Smooth muscle cell (in vitro differentiated cells): ENCODE data around the gene GALNT17. TPM values are rescaled to one million over a fixed set of nuclear protein-coding genes. Genes with fewer than 3 reads are reported as not detected.

Experiments used
- DNase-seq: peaks from one replicate; lab custom pipeline; 2025; ENCODE audit not compliant: unreplicated experiment; lab: John Stamatoyannopoulos, UW
- H2AFZ ChIP-seq: fragments of 200-600 bp; sonication (generic); 2 replicates; pipeline ENCODE4 v1.6.0; 2016; ENCODE audit warnings: antibody characterized with exemption, low read depth, mild to moderate bottlenecking
- H3F3A ChIP-seq: fragments of 200-600 bp; sonication (generic); 2 replicates; pipeline ENCODE4 v1.6.0; 2017; ENCODE audit warnings: antibody characterized with exemption, low read depth
- H3K27ac ChIP-seq: fragments of 200-600 bp; sonication (generic); 2 replicates; pipeline ENCODE4 v1.5.1; 2016; ENCODE audit warnings: low read depth, mild to moderate bottlenecking
- H3K27me3 ChIP-seq: fragments of 200-600 bp; sonication (generic); 2 replicates; pipeline ENCODE4 v1.6.1; 2016; ENCODE audit warnings: low read depth, mild to moderate bottlenecking
- H3K36me3 ChIP-seq: fragments of 200-600 bp; sonication (generic); 2 replicates; pipeline ENCODE4 v1.5.1; 2016; ENCODE audit warnings: low read depth
- H3K4me1 ChIP-seq: fragments of 200-600 bp; sonication (generic); 2 replicates; pipeline ENCODE4 v1.5.1; 2016; ENCODE audit warnings: low read depth
- H3K4me2 ChIP-seq: fragments of 200-600 bp; sonication (generic); 2 replicates; pipeline ENCODE4 v1.6.0; 2016; ENCODE audit warnings: mild to moderate bottlenecking
- H3K4me3 ChIP-seq: fragments of 200-600 bp; sonication (generic); 2 replicates; pipeline ENCODE4 v1.5.1; 2016; ENCODE audit warnings: mild to moderate bottlenecking
- H3K79me2 ChIP-seq: fragments of 200-600 bp; sonication (generic); 2 replicates; pipeline ENCODE4 v1.6.0; 2016; ENCODE audit warnings: low read depth, mild to moderate bottlenecking
- H3K9ac ChIP-seq: fragments of 200-600 bp; sonication (generic); 2 replicates; pipeline ENCODE4 v1.6.0; 2016; ENCODE audit warnings: low read depth
- H3K9me3 ChIP-seq: fragments of 200-600 bp; sonication (generic); replicated peaks from 2 replicates; pipeline ENCODE4 v1.5.1; 2016; ENCODE audit warnings: low read depth
- H4K20me1 ChIP-seq: fragments of 200-600 bp; sonication (generic); 2 replicates; pipeline ENCODE4 v1.6.0; 2016; ENCODE audit warnings: low read depth
- CTCF ChIP-seq: fragments of 200-600 bp; sonication (generic); IDR thresholded peaks from 2 replicates; pipeline ENCODE4 v1.5.1; 2017; ENCODE audit warnings: borderline replicate concordance, mild to moderate bottlenecking, antibody characterized with exemption; ENCODE audit not compliant: insufficient read depth, poor library complexity, severe bottlenecking
- WGBS: methylation state at CpG from one replicate; pipeline ENCODE4 v1.1.7; 2016; ENCODE audit warnings: low lambda C conversion rate; 5-methylcytosine and 5-hydroxymethylcytosine counted together
- polyA plus RNA-seq: library from polyadenylated mRNA; unstranded; fragments of >200 nt; fragmentation: Nextera tagmentation; extraction: Ambion mirVana; gene quantifications from 2 replicates; pipeline ENCODE4 v1.2.1, GENCODE V29; 2016
- total RNA-seq: library from RNA; depleted of rRNA; stranded (reverse); fragments of >200 nt; gene quantifications from 2 replicates; pipeline ENCODE4 v1.2.3, GENCODE V29; 2014

The GALNT17 gene
- total and polyA plus RNA-seq, 2 experiments from 2014 or later: 0.38 to 0.45 TPM

GRCh38 chr7:71461572-71461971 lies 329.6 kb downstream of the GALNT17 start:
- H2AFZ ChIP-seq: no peak overlapping the region
- peaks cover 22% of the 10 kb centered on the region for H3K4me1 ChIP-seq
- no peak overlapping the region for H3K4me2 ChIP-seq
- no peak overlapping the region for H3K9ac ChIP-seq
- no peaks in the 10 kb centered on the region for H3K36me3 ChIP-seq
- no peaks in the 10 kb centered on the region for H3K27me3 ChIP-seq
- WGBS: 80% methylated on average over 9 of the region's 9 CpGs
- H3F3A ChIP-seq: no peaks in the 10 kb centered on the region
- DNase-seq: no peak
- TF ChIP-seq CTCF: no peak
- H3K9me3 ChIP-seq: no peaks in the 10 kb centered on the region
- no peak overlapping the region for H3K27ac ChIP-seq
- H3K4me3 ChIP-seq: no peak overlapping the region
- H4K20me1 ChIP-seq: no peaks in the 10 kb centered on the region
- H3K79me2 ChIP-seq: no peaks in the 10 kb centered on the region

GRCh38 chr7:71465741-71466189 lies 333.8 kb downstream of the GALNT17 start:
- 69% methylated on average over 6 of the region's 6 CpGs for WGBS
- no peaks in the 10 kb centered on the region for H3K27me3 ChIP-seq
- H3F3A ChIP-seq: no peaks in the 10 kb centered on the region
- H3K4me1 ChIP-seq: peaks cover 6% of the 10 kb centered on the region
- H2AFZ ChIP-seq: no peak overlapping the region
- TF ChIP-seq CTCF: no peak
- no peaks in the 10 kb centered on the region for H3K36me3 ChIP-seq
- no peak for DNase-seq
- no peaks in the 10 kb centered on the region for H3K79me2 ChIP-seq
- no peaks in the 10 kb centered on the region for H3K9me3 ChIP-seq
- H4K20me1 ChIP-seq: no peaks in the 10 kb centered on the region
- H3K9ac ChIP-seq: no peak overlapping the region
- H3K4me3 ChIP-seq: no peak overlapping the region
- H3K27ac ChIP-seq: no peak overlapping the region
- no peak overlapping the region for H3K4me2 ChIP-seq

- Histone ChIP-seq H3K79me2 (no peaks in the 10 kb centered on the region), H3K27me3 (no peaks in the 10 kb centered on the region), H3K4me1 (peaks cover 9% of the 10 kb centered on the region), H3K27ac (no peak overlapping the region), H3K9ac (no peak overlapping the region), H3K4me2 (no peak overlapping the region), H3K9me3 (no peaks in the 10 kb centered on the region), H2AFZ (no peak overlapping the region), H3K36me3 (no peaks in the 10 kb centered on the region), H3F3A (no peaks in the 10 kb centered on the region), H3K4me3 (no peak overlapping the region), H4K20me1 (no peaks in the 10 kb centered on the region)
- DNase-seq: no peak
- no peak for TF ChIP-seq CTCF
- 67% methylated on average over 5 of the region's 5 CpGs for whole genome bisulfite sequencing
Measured at GRCh38 chr7:71466448-71467145, 334.7 kb downstream of the GALNT17 start.

GRCh38 chr7:71470326-71470725 lies 338.4 kb downstream of the GALNT17 start:
- H3F3A ChIP-seq: no peaks in the 10 kb centered on the region
- 93% methylated on average over 6 of the region's 6 CpGs for WGBS
- no peak overlapping the region for H3K4me3 ChIP-seq
- H3K79me2 ChIP-seq: no peaks in the 10 kb centered on the region
- TF ChIP-seq CTCF: no peak
- H3K27ac ChIP-seq: no peak overlapping the region
- no peaks in the 10 kb centered on the region for H3K9me3 ChIP-seq
- H3K4me1 ChIP-seq: peaks cover 6% of the 10 kb centered on the region
- no peak overlapping the region for H2AFZ ChIP-seq
- no peaks in the 10 kb centered on the region for H3K36me3 ChIP-seq
- H3K9ac ChIP-seq: no peak overlapping the region
- no peak for DNase-seq
- no peak overlapping the region for H3K4me2 ChIP-seq
- H4K20me1 ChIP-seq: no peaks in the 10 kb centered on the region
- H3K27me3 ChIP-seq: no peaks in the 10 kb centered on the region
